ENCODE results near the gene XXYLT1.
"Not testable (repeated sequence)": the region's sequence is repeated elsewhere in the genome, so short reads cannot be mapped to it uniquely, and the experiment has no call there.

The XXYLT1 gene

DNA sequence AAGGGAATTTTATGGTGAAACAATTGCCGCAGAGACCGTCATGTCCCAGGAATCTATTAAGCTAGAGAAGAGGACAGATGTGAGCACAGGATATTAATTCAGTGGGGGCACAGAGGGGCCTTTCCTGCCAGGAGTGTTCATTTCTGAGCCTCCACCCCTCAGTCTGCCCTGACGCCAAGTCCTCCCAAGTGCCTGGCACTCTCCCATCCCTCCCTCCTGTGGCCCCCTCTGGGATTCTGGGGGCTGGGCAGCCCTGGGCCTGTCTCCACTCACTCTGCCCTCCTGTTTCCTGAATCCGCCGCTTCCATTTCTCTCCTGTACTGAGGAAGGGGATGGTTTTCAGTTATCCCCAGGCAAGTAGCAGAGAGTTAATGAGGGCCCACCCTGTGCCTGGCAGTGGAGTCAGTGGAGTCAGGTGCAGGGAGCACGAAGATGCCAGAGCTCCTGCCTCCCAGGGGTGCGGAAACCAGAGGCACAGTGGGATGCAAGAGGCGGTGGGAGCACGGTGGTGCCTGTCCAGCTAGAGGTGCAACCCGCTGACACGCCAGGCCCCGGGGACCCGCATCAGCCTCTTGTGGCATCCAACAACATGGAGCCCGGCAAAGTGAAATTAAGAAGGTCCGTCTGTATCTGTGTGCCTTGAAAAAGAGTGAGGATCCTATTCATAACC is 212.5 kb downstream of the XXYLT1 start:
- DNase-seq, result no peak

DNA sequence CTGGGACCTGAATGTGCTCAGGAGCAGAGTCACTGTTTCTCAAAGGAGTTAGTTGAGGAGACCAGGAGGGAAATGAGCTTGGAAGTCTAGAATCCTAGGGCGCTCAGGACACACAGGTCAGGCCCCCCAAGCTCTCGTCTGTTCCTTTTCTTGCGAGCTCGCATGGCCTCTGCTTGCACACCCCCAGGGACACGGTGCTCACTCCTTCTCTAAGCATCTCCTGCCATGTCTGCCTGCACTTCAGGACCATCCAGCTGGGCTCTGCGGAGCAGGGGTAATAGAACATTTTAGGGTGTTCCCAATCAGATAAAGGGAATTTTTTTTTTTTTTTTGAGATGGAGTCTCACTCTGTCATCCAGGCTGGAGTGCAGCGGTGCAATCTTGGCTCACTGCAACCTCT is 213.2 kb downstream of the XXYLT1 start:
- DNase-seq, result no peak

DNA sequence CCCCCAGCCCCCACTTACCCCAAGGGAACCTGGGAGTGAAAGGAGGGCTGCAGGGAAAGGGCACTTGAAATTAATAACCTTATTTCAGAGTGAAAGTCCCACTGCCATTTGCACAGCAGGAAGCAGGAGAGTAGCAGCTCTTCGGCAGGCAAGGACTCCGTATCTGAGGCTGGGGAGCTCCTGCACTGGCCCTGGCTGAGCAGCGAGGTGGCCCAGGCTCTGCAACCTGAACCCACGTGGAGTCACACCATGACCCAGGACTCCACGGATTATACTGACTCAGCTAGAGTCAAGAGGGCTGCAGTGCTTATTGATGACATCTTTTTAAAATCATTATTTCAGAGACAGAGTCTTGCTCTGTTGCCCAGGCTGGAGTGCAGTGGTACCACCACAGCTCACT is 214.5 kb downstream of the XXYLT1 start:
- DNase-seq, result no peak

DNA sequence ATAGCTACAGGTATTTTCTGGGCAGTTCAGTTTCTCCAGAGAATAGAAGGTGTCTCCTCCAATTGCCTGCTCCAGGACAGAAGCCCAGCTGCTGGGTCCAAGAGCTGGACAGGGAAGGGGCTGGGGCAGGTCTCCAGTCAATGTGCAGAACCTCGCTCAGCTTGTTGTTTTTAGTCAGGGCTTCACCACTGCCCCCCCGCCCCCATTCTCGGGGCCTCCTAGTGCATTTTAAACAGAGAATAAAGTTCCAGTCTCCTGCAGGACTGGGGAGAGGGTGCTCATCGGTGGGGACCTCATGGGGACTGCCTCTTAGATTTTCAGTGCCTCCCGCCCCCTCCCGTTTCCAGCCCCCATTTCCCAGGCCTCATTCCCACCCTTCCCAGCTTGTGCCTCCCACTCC is 216.6 kb downstream of the XXYLT1 start:
- DNase-seq, result no peak

DNA sequence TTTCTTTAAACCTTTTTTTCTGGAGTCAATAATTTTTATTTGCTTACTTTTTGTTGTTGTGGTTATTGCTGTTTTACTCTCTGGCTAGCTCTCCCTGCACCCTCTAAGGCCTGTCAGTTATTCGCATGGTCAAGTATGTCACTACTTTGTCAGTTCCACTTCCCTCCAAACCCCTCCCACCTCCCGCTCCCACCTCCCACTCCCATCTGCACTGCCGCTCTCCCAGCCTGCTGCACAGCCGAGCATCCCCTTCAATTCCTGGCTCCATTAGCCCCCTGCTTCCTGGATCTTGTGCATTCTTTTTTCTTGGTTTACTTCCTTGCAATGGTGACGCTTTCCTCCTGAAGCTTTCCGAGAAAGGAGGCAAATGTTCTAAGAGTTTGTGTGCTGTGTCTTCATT is 218.0 kb downstream of the XXYLT1 start:
- no peak for DNase-seq

DNA sequence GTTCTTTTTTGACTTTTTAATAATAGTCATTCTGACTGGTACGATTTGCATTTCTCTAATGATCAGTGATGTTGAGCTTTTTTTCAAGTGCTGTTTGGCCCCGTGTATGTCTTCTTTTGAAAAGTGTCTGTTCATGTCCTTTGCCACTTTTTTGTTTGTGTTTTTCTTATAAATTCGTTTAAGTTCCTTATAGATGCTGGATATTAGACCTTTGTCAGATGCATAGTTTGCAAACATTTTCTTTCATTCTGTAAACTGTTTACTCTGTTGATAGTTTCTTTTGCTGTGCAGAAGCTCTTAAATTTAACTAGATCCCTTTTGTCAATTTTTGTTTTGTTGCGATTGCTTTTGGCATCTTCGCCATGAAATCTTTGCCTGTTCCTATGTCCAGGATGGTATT is 220.7 kb downstream of the XXYLT1 start:
- DNase-seq, result not testable (repeated sequence)

DNA sequence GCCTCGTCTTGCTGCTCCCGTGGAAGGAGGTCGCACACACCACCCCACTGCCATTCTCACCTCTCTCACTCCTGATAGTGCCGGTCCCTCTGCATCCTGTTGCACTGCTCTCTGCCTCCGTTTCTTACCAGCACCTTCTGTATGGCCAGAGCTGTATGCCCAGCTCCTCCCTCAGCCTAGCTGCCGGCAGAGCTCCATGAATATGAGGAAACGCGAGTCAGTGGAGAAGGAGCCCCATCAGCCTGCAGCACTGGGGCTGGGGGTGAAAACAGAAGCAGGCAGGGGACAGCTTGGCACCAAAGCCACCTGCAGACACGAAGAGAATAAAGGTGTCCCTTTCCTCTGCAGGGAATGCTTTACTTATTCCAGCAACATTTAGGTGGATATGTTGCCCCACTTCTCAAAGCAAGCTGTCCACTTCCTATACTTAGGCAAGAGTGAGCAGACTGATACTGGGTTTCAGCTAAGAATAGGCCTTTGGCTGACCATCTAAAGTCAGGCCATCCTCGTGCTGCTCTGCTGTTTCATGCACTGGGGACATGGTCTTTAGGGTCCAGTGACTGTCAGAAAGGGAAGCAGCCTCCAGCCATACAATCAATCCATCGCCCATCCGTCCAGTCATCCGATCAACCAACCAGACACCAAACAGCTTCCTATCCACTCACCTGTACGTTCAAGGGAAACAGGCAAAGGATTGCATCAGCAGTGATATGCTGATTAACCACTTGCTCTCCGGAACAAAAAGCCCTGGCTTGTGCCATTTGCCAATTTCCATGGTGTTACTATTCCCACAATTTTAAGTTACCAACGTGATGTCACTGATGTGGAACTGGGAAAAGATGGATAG is 222.7 kb downstream of the XXYLT1 start:
- no peak for DNase-seq

DNA sequence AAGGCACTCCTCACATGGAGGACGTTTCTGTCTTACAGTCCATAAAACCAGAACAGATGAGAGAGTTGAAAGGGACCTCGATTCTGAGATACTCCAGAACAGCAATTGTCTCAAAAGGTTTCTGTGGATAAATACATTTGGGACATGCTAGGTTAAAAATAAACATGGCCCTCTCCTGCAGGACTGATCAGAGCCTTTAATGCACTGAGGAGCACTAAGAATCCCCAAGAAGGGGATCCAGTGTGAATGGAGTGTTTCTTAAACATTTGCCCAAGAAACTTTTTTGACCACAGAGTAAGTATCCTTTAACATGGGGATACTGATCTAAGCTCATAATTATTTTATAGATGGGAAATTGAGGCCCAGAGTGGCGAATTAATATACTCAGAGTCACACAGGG is 223.4 kb downstream of the XXYLT1 start:
- DNase-seq, result no peak

DNA sequence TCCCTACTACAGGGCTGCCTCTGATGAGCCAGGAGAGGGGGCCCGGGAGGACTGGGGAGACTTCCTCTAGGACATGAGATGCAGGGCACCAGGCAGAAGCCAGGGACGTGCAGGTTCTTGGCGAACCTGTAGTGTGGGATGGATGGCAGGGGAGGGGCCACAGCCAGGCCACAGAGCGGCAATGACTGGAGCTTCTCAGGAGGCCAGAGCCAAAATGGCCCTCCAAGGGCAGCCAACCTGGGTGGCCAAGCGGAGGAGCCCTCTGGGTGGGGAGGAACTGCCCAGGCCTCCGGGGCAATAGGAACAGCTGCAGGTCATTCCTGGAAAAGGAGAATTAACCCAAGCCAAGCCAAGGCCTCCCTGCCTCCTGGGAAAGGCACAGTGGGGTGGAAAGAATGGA is 224.5 kb downstream of the XXYLT1 start:
- no peak for DNase-seq

DNA sequence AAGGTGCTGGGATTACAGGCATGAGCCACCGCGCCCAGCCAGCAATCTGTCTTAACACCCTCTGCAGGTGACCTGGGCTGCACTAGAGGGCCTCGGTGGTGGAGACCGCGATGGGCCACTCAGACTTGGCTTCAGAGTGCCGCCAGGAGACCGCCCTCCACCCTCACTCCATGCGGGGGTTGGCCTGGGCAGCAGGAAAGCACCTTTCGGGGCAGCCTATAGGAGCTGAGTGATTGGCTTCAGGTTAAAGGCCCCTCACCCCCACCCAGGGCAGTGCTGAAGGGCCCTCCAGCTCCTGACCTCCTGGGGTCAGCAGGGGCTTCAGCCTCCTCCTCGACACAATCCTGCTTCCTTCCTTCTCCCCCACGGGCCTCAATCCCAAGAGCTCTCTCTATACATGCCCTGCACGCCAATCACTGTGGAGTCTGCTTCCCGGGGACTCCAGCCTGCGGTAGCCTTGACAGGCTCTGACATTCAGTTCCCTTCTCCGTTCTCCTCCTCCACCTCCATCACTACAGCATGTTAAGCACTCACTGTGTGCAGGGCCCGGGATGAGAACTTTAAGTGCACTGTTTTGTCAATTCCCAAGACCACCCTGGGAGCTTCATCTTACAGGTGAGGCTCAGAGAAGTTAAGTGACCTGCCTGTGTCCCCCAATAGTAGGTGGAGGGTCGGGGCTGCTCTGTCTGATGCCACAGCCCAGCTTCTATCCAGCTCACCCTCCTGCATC is 225.3 kb downstream of the XXYLT1 start:
- no peak for DNase-seq

DNA sequence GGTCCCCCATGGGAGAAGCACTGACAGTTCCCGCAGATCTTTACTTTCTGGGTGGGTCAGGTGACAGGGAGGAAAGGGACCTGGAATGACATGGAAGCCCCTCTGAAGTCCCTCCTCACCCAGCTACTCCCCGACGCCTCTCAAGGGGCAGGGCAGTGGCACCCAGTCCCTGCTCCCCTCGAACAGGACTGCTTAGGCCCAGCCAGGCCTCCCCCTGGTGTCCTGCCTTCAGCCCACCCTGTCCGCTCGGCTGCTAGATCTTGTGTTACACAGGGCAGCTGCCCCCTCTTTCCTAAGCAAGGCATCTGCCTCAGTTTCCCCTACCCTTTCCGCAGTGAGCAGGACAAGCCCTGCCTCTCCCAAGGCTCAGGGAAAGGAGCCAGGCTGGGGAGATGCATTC is 226.5 kb downstream of the XXYLT1 start:
- no peak for DNase-seq

DNA sequence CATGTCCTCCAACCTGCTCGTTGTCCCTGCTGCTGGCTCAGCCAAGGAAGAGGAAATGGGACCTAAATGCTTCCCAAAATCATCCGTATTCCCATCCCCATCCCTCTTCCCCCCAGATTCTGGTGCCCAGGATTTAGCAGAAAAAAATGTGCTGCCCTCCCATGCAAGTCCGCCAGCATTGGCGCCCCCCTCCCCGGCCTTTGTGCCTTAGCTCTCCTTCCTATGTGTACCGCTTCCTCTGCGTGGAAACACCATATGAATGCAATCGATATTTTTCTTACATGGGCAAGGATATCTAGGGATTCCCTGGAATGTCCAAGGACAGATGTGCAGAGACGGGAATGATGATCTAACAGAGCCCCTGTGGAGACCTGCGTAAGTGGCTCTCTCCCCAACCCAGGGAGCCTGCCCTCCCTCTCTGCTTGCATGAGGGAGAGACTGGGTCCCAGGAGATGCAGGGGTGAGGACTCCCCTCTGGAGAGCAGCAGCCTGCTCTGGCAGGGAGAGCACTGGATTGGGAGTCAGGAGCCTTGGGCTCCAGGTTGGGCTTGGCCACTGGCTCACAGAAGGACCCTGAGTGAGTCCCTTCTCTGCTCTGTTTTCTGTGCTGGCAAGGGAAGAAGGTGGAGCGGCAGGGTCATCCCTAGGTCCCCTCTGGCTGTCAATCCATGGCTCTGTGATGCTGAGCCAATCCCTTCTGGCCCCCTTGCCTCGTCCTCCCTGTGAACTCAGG is 227.2 kb downstream of the XXYLT1 start:
- DNase-seq, result no peak

DNA sequence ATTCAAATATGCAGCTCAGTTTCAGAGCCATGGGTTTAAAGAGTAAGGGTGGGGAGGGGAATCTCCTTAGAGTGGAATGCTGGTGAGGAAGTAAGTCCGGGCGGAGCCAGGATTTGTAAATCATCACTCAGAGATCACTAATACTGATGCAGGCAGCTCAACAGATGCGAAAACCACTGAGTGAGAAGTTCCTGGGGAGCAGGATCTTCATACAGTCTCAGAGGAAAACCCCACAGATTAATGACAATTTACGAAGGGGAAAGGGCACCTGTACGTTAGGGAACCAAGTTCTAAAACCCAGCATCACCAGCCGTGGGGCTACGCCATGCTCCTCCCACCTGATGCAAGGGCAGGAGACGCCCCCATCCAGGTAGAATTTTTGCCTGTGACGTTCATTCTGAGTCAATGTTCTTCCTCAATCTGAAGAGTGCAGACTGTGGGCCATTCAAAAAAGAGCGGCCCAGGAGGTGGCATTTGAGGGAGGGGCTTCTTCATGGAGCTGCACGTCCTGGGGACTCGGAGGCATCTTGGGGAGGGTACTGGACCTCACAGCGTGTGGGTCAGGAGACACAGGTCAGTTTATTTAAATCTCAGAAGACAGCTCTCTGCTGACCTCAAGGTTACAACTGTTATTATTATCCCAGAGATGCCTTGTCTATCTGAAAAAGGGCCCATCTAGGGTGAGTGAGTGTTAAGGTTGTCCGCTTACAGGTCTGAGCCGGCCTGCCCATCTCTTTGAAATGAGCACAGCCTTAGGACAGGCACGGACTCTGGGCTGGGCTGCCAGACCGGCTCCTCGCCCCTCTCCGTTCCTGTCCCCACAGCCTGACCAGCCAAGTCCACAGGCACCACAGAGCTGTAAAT is 228.0 kb downstream of the XXYLT1 start:
- no peak for DNase-seq

DNA sequence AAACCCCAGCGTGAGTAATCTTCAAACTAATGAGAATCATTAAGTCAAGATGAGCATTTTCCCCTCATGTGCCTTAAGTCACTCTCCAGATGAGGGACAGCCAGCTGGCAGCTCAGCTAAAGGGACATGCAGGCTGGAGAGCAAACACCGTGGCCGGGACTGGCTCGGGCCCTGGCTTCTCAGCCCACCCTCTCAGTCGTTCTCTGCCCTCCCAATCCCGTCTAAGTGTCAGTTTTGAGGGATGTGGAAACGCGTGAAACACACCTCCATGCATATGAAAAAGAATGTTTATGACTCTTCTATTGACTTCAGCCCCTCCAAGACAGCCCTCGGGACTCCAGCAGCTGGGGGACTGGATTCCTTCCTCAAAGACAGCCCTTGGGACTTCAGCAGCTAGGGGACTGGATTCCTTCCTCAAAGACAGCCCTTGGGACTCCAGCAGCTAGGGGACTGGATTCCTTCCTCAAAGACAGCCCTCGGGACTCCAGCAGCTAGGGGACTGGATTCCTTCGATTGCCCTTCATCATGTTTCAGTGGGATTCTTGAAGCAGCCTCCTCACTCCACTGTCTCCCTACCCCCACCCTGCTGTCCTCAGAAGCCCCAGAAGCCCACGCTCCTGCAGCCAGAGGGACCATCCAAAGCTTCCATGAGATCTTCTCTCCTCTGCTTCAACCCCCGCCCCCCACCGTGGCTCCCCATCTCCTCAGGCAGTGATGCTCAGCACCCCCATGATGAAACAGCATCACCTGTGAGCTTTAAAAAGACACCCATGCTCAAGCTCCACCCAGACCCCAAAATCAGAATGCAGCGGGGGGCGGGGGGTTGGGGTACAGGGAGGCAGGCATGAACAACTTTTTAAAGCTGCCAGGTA is 228.9 kb downstream of the XXYLT1 start:
- DNase-seq, result no peak

DNA sequence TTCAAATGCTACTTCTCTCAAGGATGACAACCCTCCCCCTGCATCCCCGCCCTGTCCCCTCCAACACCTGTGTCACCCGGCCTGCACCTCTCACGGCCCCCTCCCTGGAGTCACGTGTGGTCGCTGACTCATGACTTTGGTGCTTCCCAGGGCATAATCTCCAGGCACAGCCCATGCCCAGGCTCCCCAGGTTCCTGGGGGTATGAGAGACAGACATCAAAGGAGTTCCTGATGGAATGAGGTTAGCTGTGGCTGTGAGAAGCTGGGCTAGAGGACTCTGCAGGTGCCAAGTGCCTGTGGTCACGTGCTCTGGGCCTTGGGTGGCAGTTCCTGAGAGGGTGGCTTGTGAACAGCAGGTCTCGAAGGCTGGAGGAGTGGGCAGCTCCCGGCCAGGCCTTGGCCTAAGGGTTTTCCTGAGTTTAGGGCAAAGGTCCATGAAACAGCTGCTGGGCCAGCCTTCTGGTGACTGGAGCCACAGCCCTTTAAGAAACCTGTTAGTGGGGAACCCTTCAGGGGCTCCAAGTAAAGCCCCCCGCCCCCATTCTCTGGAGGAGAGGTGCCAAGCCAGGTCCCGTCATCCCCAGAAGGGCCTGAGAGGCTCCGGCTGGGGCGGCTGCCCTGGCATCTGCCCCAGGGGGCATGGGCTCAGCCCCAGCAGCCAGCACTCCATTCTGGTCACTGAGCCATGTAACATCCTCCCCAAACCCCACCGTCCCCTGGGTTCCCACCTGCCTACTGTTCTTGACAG is 230.0 kb downstream of the XXYLT1 start:
- no peak for DNase-seq

DNA sequence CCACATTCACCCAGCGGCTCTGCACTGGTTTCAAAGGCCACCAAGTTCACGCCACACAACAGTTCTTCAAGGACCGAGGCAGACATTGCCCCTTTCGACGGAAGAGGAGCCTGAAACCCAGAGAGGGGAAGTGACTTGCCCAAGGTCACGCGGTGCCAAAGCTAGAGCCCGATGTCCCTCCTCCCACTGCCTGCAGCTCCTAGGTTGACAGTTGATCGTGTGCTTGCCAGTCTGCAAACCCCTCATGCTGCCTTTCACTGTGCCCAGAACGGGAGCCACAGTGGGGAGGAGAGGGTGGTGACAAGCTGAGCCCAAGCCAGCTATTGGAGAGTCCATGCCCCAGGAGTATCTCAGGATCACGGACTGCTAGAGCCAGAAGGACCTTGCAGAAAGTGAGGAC is 230.9 kb downstream of the XXYLT1 start:
- DNase-seq, result no peak

DNA sequence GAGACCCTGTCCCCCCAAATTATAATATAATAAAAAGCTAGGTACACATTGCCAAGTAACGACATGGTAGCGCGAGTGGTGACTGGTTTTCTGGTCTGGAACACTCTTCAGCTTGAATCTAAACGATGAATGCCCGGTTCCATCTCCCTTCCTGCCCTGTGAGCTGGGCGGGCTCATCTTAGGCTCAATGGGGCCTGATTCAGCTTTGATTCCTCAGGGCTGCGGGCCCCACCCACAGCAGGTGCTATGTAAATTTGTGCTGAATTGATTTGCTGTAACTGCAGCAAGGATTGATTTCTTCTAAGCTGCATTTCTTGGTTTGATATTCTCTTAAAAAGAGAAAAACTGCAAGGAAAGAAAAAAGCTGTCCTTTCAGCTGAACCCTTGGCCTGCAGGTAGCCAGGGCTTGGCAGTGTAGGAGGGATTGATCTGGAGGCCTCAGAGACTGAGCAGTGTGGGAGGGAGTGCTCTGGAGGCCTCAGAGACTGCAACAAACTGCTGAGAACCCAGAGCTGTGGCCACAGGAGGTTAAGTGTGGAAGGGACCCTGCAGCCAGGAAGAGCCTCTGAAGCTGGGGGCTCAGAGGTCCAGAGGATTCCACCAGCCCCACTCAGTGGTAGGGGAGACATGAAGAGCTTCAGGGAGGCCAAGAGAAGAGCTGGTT is 231.6 kb downstream of the XXYLT1 start:
- peak; percentile 43 for DNase-seq

DNA sequence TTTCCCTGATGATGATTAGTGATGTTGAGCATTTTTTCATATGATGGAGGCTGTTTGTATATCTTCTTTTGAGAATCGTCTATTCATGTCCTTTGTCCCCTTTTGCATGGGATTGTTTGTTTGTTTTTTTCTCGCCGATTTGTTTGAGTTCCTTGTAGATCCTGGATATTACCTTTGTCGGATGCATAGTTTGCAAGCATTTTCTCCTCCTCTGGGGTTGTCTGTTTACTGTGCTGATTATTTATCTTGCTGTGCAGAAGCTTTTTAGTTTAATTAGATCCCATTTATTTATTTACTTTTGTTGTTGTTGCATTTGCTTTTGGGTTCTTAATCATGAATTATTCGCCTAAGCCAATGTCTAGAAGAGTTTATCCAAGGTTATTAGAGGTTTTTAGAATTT is 232.8 kb downstream of the XXYLT1 start:
- no peak for DNase-seq

DNA sequence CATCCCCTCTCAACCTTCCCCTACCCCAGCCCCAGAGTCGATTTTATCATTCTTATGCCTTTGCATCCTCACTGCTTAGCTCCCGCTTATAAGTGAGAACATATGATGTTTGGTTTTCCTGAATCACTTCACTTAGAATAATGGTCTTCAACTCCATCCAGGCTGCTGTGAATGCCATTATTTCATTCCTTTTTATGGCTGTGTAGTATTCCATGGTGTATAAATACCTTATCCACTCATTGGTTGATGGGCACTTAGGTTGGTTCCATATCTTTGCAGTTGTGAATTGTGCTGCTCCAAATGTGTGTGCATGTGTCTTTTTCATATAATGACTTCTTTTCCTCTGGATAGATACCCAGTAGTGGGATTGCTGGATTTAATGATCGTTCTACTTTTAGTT is 233.4 kb downstream of the XXYLT1 start:
- DNase-seq, result not testable (repeated sequence)

DNA sequence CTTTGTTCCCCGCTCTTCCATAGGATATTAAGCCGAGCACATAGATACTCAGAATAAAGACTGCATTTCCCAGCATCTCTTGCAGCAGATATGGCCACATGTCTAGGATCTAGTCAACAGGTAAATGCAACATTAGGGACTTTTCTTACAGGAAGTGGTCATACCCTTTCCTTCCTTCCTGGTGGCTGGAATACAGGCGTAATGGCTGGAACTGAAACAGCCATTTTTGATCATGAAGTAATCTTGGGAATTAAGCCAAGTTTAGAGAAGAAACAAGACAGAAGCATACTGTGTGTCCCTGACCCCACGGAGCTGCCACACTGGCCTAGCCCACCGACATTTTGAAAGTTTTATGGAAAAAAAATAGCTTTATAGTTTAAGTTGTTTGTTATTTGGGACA is 234.0 kb downstream of the XXYLT1 start:
- DNase-seq, result no peak

All from NCI-H2107 (cell line).